CD4-positive, alpha-beta T cell (primary cell): Measurements from ENCODE around the gene GSG1L. TPM values are rescaled to one million over a fixed set of nuclear protein-coding genes. Genes with fewer than 3 reads are reported as not detected.

Experiments
- ATAC-seq: fragments of 200-7000 bp; cut with Tn5 transposase; one replicate; pipeline ENCODE4 v1.10.0; 2022; ENCODE audit warnings: mild to moderate bottlenecking; ENCODE audit not compliant: poor library complexity
- CTCF ChIA-PET: fragments of 350-600 bp; sonication (Branson Sonifier 250); formaldehyde crosslinking; loops from one replicate; lab custom pipeline; 2021; ENCODE audit warnings: antibody characterized with exemption, inconsistent platforms; lab: Charles Lee
- POLR2A ChIA-PET: fragments of 350-600 bp; sonication (Branson Sonifier 250); formaldehyde crosslinking; loops from one replicate; lab custom pipeline; 2021; ENCODE audit warnings: antibody characterized with exemption, inconsistent platforms; lab: Charles Lee
- DNase-seq, 14 experiments: peaks; one replicate each; pipeline ENCODE4 v3.0.0-alpha.2; 2013 to 2020; ENCODE audit warnings: mixed read lengths in 2 of 14
- H3K27ac ChIP-seq, 2 donors: one replicate each; pipeline versions ENCODE4 v1.5.1 to v1.7.0; 2013; ENCODE audit warnings: low read length in 2 of 2, low read depth in 1 of 2, mild to moderate bottlenecking in 1 of 2
- H3K27me3 ChIP-seq, 2 experiments: 1 replicate in 1 of 2; 2 replicates in 1 of 2; pipeline versions ENCODE4 v1.6.1 to v1.7.0; 2013; ENCODE audit warnings: low read length in 2 of 2, control low read depth in 1 of 2, mild to moderate bottlenecking in 1 of 2, moderate library complexity in 1 of 2; ENCODE audit not compliant: insufficient read depth in 2 of 2, control insufficient read depth in 1 of 2
- H3K36me3 ChIP-seq: one replicate; pipeline ENCODE4 v1.6.1; 2013; ENCODE audit warnings: low read length, control low read depth; ENCODE audit not compliant: insufficient read depth
- H3K4me1 ChIP-seq: one replicate; pipeline ENCODE4 v1.6.1; 2013; ENCODE audit warnings: low read length, control low read depth; ENCODE audit not compliant: insufficient read depth
- H3K4me3 ChIP-seq: one replicate; pipeline ENCODE4 v1.5.1; 2013; ENCODE audit warnings: mild to moderate bottlenecking, low read length, moderate library complexity
- H3K9me3 ChIP-seq, 2 experiments: 1 replicate in 1 of 2; 2 replicates in 1 of 2; pipeline versions ENCODE4 v1.6.1 to v1.7.0; 2013; ENCODE audit warnings: low read length in 2 of 2, mild to moderate bottlenecking in 2 of 2, control low read depth in 1 of 2, moderate library complexity in 1 of 2; ENCODE audit not compliant: control insufficient read depth in 1 of 2, insufficient read depth in 1 of 2
- H3K27ac Mint-ChIP-seq: one replicate; pipeline ENCODE4 v1.8.0; 2020; ENCODE audit warnings: mixed read lengths
- H3K27me3 Mint-ChIP-seq: one replicate; pipeline ENCODE4 v1.8.0; 2021; ENCODE audit warnings: mixed read lengths
- H3K36me3 Mint-ChIP-seq: one replicate; pipeline ENCODE4 v1.8.0; 2021; ENCODE audit warnings: low read depth, mixed read lengths
- H3K4me1 Mint-ChIP-seq: one replicate; pipeline ENCODE4 v1.8.0; 2021; ENCODE audit warnings: low read depth, mixed read lengths
- H3K4me3 Mint-ChIP-seq: one replicate; pipeline ENCODE4 v1.8.0; 2020; ENCODE audit warnings: mild to moderate bottlenecking, mixed read lengths
- H3K9me3 Mint-ChIP-seq: one replicate; pipeline ENCODE4 v1.8.0; 2020; ENCODE audit warnings: mixed read lengths
- CTCF ChIP-seq: fragments of 200-600 bp; IDR thresholded peaks from one replicate; pipeline ENCODE4 v1.8.0; 2022; ENCODE audit warnings: antibody characterized with exemption, mild to moderate bottlenecking
- intact Hi-C, 2 experiments: fragments of 100-400 bp; cut with DNase I in 1 of 2; cut with micrococcal nuclease in 1 of 2; formaldehyde crosslinking; loops; one replicate each; pipeline versions ENCODE4 v1.15.1 to v1.9.0; 2023 to 2025; cut with DNase I, micrococcal nuclease
- total RNA-seq, 174 experiments: library from RNA in 2 of 174; stranded (reverse) in 2 of 174; gene quantifications; one replicate each; pipeline ENCODE4 v1.2.3 and lab custom pipeline; 2021 to 2026

GSG1L gene
- total RNA-seq, 2 experiments from 2014 or later: not detected

GRCh38 chr16:27852681-27853080 lies 210.8 kb downstream of the GSG1L start:
- H3K27ac ChIP-seq: no peak overlapping the region
- ChIA-PET CTCF (no interaction called here), POLR2A (no interaction called here)
- H3K9me3 ChIP-seq: no peaks in the 10 kb centered on the region
- Mint-ChIP-seq H3K27ac (no peak overlapping the region), H3K36me3 (no peaks in the 10 kb centered on the region), H3K27me3 (peaks cover 49% of the 10 kb centered on the region), H3K4me1 (no peaks in the 10 kb centered on the region), H3K9me3 (no peaks in the 10 kb centered on the region), H3K4me3 (no peak overlapping the region)
- H3K4me1 ChIP-seq: no peaks in the 10 kb centered on the region
- intact Hi-C loops: no loop called here
- DNase-seq (no peak), ATAC-seq (no peak)
- H3K4me3 ChIP-seq: no peak overlapping the region
- no peaks in the 10 kb centered on the region for H3K36me3 ChIP-seq
- no peak for TF ChIP-seq CTCF
- peaks cover 15 to 22% of the 10 kb centered on the region in 2 experiments for H3K27me3 ChIP-seq

- no peak for ATAC-seq
Observed at GRCh38 chr16:27852116-27852515, 211.4 kb downstream of the GSG1L start.

GRCh38 chr16:27851586-27851985 lies 211.9 kb downstream of the GSG1L start:
- no peak for TF ChIP-seq CTCF
- Mint-ChIP-seq H3K9me3 (no peaks in the 10 kb centered on the region), H3K27ac (no peak overlapping the region), H3K27me3 (peaks cover 57% of the 10 kb centered on the region), H3K4me1 (no peaks in the 10 kb centered on the region), H3K36me3 (no peaks in the 10 kb centered on the region), H3K4me3 (no peak overlapping the region)
- ChIA-PET POLR2A (no interaction called here), CTCF (no interaction called here)
- intact Hi-C loops: no loop called here
- no peak overlapping the region for H3K4me3 ChIP-seq
- H3K27me3 ChIP-seq: peaks cover 15 to 22% of the 10 kb centered on the region in 2 experiments
- no peak for DNase-seq
- H3K27ac ChIP-seq: no peak overlapping the region
- H3K36me3 ChIP-seq: no peaks in the 10 kb centered on the region
- no peak for ATAC-seq
- H3K9me3 ChIP-seq: no peaks in the 10 kb centered on the region
- H3K4me1 ChIP-seq: no peaks in the 10 kb centered on the region

More at GRCh38 chr16:27852116-27852515, 211.4 kb downstream of the GSG1L start:
- TF ChIP-seq CTCF: no peak
- Histone ChIP-seq H3K36me3 (no peaks in the 10 kb centered on the region), H3K27ac (no peak overlapping the region), H3K9me3 (no peaks in the 10 kb centered on the region), H3K4me3 (no peak overlapping the region), H3K4me1 (no peaks in the 10 kb centered on the region), H3K27me3 (peaks cover 15 to 22% of the 10 kb centered on the region in 2 experiments)
- ChIA-PET CTCF (no interaction called here), POLR2A (no interaction called here)
- no peaks in the 10 kb centered on the region for H3K9me3 Mint-ChIP-seq
- H3K36me3 Mint-ChIP-seq: no peaks in the 10 kb centered on the region
- intact Hi-C loops: no loop called here
- peaks cover 55% of the 10 kb centered on the region for H3K27me3 Mint-ChIP-seq
- H3K27ac Mint-ChIP-seq: no peak overlapping the region
- H3K4me3 Mint-ChIP-seq: no peak overlapping the region
- no peak for DNase-seq
- H3K4me1 Mint-ChIP-seq: no peaks in the 10 kb centered on the region
